GM23338 (cell line): ENCODE measurements around the gene CAPN15. TPM values are rescaled to one million over a fixed set of nuclear protein-coding genes. Genes with fewer than 3 reads are reported as not detected.

Experiments used
- ATAC-seq: fragments of 200-7000 bp; cut with Tn5 transposase; 3 replicates; pipeline ENCODE4 v1.9.1; 2020
- DNase-seq: peaks from one replicate; pipeline ENCODE4 v3.0.0-alpha.2; 2015; ENCODE audit warnings: low spot score
- H2AFZ ChIP-seq: fragments of 200-600 bp; sonication (generic); 2 replicates; pipeline ENCODE4 v1.8.0; 2016; ENCODE audit warnings: antibody characterized with exemption, mild to moderate bottlenecking, moderate library complexity
- H3F3A ChIP-seq: fragments of 200-600 bp; sonication (generic); replicated peaks from 2 replicates; pipeline ENCODE4 v1.8.0; 2017; ENCODE audit warnings: antibody characterized with exemption, mixed run types, low read depth
- H3K27ac ChIP-seq: fragments of 200-600 bp; sonication (generic); 2 replicates; pipeline ENCODE4 v1.6.1; 2016; ENCODE audit warnings: low read depth
- H3K27me3 ChIP-seq: fragments of 200-600 bp; sonication (generic); 2 replicates; pipeline ENCODE4 v1.8.0; 2016; ENCODE audit warnings: mild to moderate bottlenecking, mixed run types, moderate library complexity; ENCODE audit not compliant: insufficient read depth
- H3K36me3 ChIP-seq: fragments of 200-600 bp; sonication (generic); 2 replicates; pipeline ENCODE4 v1.8.0; 2016; ENCODE audit warnings: mild to moderate bottlenecking; ENCODE audit not compliant: insufficient read depth
- H3K4me1 ChIP-seq: fragments of 200-600 bp; sonication (generic); 2 replicates; pipeline ENCODE4 v1.8.0; 2016; ENCODE audit warnings: mild to moderate bottlenecking, moderate library complexity; ENCODE audit not compliant: insufficient read depth
- H3K4me2 ChIP-seq: fragments of 200-600 bp; sonication (generic); 2 replicates; pipeline ENCODE4 v1.7.1; 2017; ENCODE audit warnings: mixed run types
- H3K4me3 ChIP-seq: fragments of 200-600 bp; sonication (generic); 2 replicates; pipeline ENCODE4 v1.6.1; 2016; ENCODE audit warnings: mixed run types
- H3K79me2 ChIP-seq: fragments of 200-600 bp; sonication (generic); replicated peaks from 2 replicates; pipeline ENCODE4 v1.8.0; 2017; ENCODE audit warnings: mild to moderate bottlenecking; ENCODE audit not compliant: insufficient read depth
- H3K9me2 ChIP-seq: fragments of 200-600 bp; sonication (generic); 2 replicates; pipeline ENCODE4 v1.8.0; 2017; ENCODE audit not compliant: insufficient read depth
- H4K20me1 ChIP-seq: fragments of 200-600 bp; sonication (generic); replicated peaks from 2 replicates; pipeline ENCODE4 v1.8.0; 2017; ENCODE audit warnings: mild to moderate bottlenecking; ENCODE audit not compliant: insufficient read depth
- H3K27ac Mint-ChIP-seq: 2 replicates; pipeline ENCODE4 v1.8.0; 2020; ENCODE audit warnings: inconsistent platforms, mild to moderate bottlenecking, moderate library complexity, mixed read lengths
- H3K27me3 Mint-ChIP-seq: 3 replicates; pipeline ENCODE4 v1.8.0; 2022; ENCODE audit warnings: low read depth, mild to moderate bottlenecking, moderate library complexity, mixed read lengths, inconsistent platforms; ENCODE audit not compliant: insufficient read depth, poor library complexity
- H3K36me3 Mint-ChIP-seq: 3 replicates; pipeline ENCODE4 v1.8.0; 2021; ENCODE audit warnings: low read depth, mild to moderate bottlenecking, inconsistent platforms, moderate library complexity, mixed read lengths
- H3K4me1 Mint-ChIP-seq: 3 replicates; pipeline ENCODE4 v1.8.0; 2020; ENCODE audit warnings: mild to moderate bottlenecking, inconsistent platforms, mixed read lengths
- H3K4me3 Mint-ChIP-seq: 3 replicates; pipeline ENCODE4 v1.8.0; 2021; ENCODE audit warnings: moderate library complexity, mild to moderate bottlenecking, inconsistent platforms, mixed read lengths
- H3K9me3 Mint-ChIP-seq: 3 replicates; pipeline ENCODE4 v1.8.0; 2020; ENCODE audit warnings: moderate library complexity, mild to moderate bottlenecking, inconsistent platforms, mixed read lengths
- ETS1 ChIP-seq: IDR thresholded peaks from 2 replicates; pipeline ENCODE4 v1.6.1; 2016; ENCODE audit warnings: antibody characterized with exemption
- EZH2phosphoT487 ChIP-seq: fragments of 200-600 bp; sonication (generic); IDR thresholded peaks from one replicate; pipeline ENCODE4 v1.8.1; 2018; ENCODE audit warnings: antibody characterized with exemption; ENCODE audit not compliant: unreplicated experiment
- JUNB ChIP-seq: IDR thresholded peaks from one replicate; pipeline ENCODE4 v1.6.1; 2016; ENCODE audit warnings: antibody characterized with exemption; ENCODE audit not compliant: unreplicated experiment
- NANOG ChIP-seq: IDR thresholded peaks from 2 replicates; pipeline ENCODE4 v1.6.1; 2016; ENCODE audit warnings: antibody characterized with exemption, borderline replicate concordance
- REST ChIP-seq: IDR thresholded peaks from one replicate; pipeline ENCODE4 v1.6.1; 2018; ENCODE audit warnings: antibody characterized with exemption; ENCODE audit not compliant: unreplicated experiment
- STAT1 ChIP-seq: IDR thresholded peaks from one replicate; pipeline ENCODE4 v1.6.1; 2016; ENCODE audit warnings: antibody characterized with exemption; ENCODE audit not compliant: unreplicated experiment
- ZNF462 ChIP-seq: fragments of 250-450 bp; sonication (Bioruptor Pico); IDR thresholded peaks from 2 replicates; pipeline ENCODE4 v1.5.0; 2020; ENCODE audit warnings: mild to moderate bottlenecking, moderate library complexity
- polyA plus RNA-seq: library from polyadenylated mRNA; unstranded; fragments of >200 nt; fragmentation: Nextera tagmentation; extraction: Ambion mirVana; gene quantifications from 2 replicates; pipeline ENCODE4 v1.2.1, GENCODE V29; 2016
- total RNA-seq: library from RNA; depleted of rRNA; stranded (reverse); fragments of >200 nt; shearing (Covaris generic); gene quantifications from 2 replicates; pipeline ENCODE4 v1.2.3, GENCODE V29; 2014

CAPN15 gene
- total and polyA plus RNA-seq, 2 experiments from 2014 or later = 27.3 to 164 TPM

- Mint-ChIP-seq H3K27me3 (peaks cover 4% of the 10 kb centered on the region), H3K36me3 (peaks cover 21% of the 10 kb centered on the region), H3K4me3 (no peak overlapping the region), H3K9me3 (no peaks in the 10 kb centered on the region), H3K4me1 (peaks cover 13% of the 10 kb centered on the region), H3K27ac (peak overlapping the region; percentile 81; the same call in 1 of the 2 replicates)
- Histone ChIP-seq H3K36me3 (no peaks in the 10 kb centered on the region; the same call in 1 of the 2 replicates), H2AFZ (no peak overlapping the region), H3K27me3 (no peaks in the 10 kb centered on the region), H3K4me2 (no peak overlapping the region), H3K9me2 (no peaks in the 10 kb centered on the region), H3K4me1 (no peaks in the 10 kb centered on the region), H3K4me3 (no peak overlapping the region), H3K79me2 (no peaks in the 10 kb centered on the region), H3F3A (no peaks in the 10 kb centered on the region), H3K27ac (peak overlapping the region; percentile 59; the same call in 1 of the 2 replicates), H4K20me1 (no peaks in the 10 kb centered on the region)
- TF ChIP-seq ZNF462 (CRISPR knock-in tag) (no peak), STAT1 (no peak), NANOG (no peak), ETS1 (no peak), JUNB (no peak), REST (no peak), EZH2phosphoT487 (no peak)
- no peak for DNase-seq
- peak; percentile 45 for ATAC-seq
These were observed 36.1 kb upstream of the CAPN15 start for GRCh38 chr16:491220-491919.
